K562 (cell line): ENCODE results near the gene ETV7. TPM values are rescaled to one million over a fixed set of nuclear protein-coding genes. Genes with fewer than 3 reads are reported as not detected.
A peak's percentile ranks its signal among the peaks of the same experiment; 100 is the strongest.

Experiments
- GTF2E2 ChIP-seq: fragments of 200-800 bp; sonication (Bioruptor generic); IDR thresholded peaks from 2 replicates; pipeline ENCODE4 v1.6.1; 2016; ENCODE audit warnings: missing genetic modification characterization, missing compliant biosample characterization
- PHB ChIP-seq: fragments of 250-450 bp; sonication (Bioruptor Pico); IDR thresholded peaks from 2 replicates; pipeline ENCODE4 v1.5.0; 2021
- POLR2G ChIP-seq: fragments of 200-400 bp; formaldehyde crosslinking; IDR thresholded peaks from 2 replicates; pipeline ENCODE4 v1.6.1; 2017; ENCODE audit warnings: low read depth, mild to moderate bottlenecking, antibody characterized with exemption, low read length, moderate library complexity
- ZNF717 ChIP-seq: fragments of 250-450 bp; sonication (Bioruptor Pico); IDR thresholded peaks from 2 replicates; pipeline ENCODE4 v1.5.0; 2021
- polyA plus RNA-seq, 8 experiments: library from polyadenylated mRNA; depleted of rRNA in 4 of 8; stranded (reverse) in 5 of 8; unstranded in 3 of 8; fragments of >200 nt; fragmentation: Nextera tagmentation in 2 of 8; fragmentation: Illumina TruSeq in 1 of 8; extraction: Ambion mirVana in 2 of 8; extraction: Trizol in 1 of 8; gene quantifications; 2 replicates each; pipeline versions ENCODE4 v1.2.1 to v1.2.3, GENCODE V29; 2011 to 2014; ENCODE audit warnings: inconsistent platforms in 1 of 8, missing spikeins in 1 of 8
- total RNA-seq, 7 experiments: library from RNA; depleted of rRNA in 6 of 7; stranded (reverse); fragments of >200 nt in 6 of 7; fragmentation: Illumina TruSeq in 2 of 7; extraction: Trizol in 2 of 7; gene quantifications; 2 replicates each; pipeline versions ENCODE4 v1.2.1 to v1.2.3, GENCODE V29; 2011 to 2021; ENCODE audit warnings: low replicate concordance in 1 of 7
- TF ChIP-seq, protein P1 (sequence below), 2 experiments: fragments of 450-650 bp in 1 of 2; sonication (generic) in 1 of 2; formaldehyde crosslinking in 1 of 2; IDR thresholded peaks; 2 replicates each; pipeline versions ENCODE4 v1.7.1 to v1.9.0; 2016 to 2022; ENCODE audit warnings: inconsistent platforms in 1 of 2, mild to moderate bottlenecking in 1 of 2, missing genetic modification reagents in 1 of 2
- TF ChIP-seq, protein P2 (sequence below): fragments of 250-450 bp; sonication (Bioruptor Pico); IDR thresholded peaks from 2 replicates; pipeline ENCODE4 v1.9.0; 2021; ENCODE audit warnings: mild to moderate bottlenecking
- TF ChIP-seq, protein P3 (sequence below): fragments of 450-650 bp; IDR thresholded peaks from 2 replicates; pipeline ENCODE4 v1.7.1; 2018; ENCODE audit warnings: mild to moderate bottlenecking, low read depth; ENCODE audit not compliant: partially characterized antibody
- TF ChIP-seq, protein P4 (sequence below): fragments of 250-450 bp; sonication (Bioruptor Pico); IDR thresholded peaks from 2 replicates; pipeline ENCODE4 v1.4.0; 2020; ENCODE audit warnings: mild to moderate bottlenecking, moderate library complexity
- TF ChIP-seq, protein P5 (sequence below): fragments of 250-450 bp; sonication (Bioruptor Pico); IDR thresholded peaks from 2 replicates; pipeline ENCODE4 v1.8.0; 2021; ENCODE audit warnings: borderline replicate concordance, mild to moderate bottlenecking, moderate library complexity; ENCODE audit not compliant: poor library complexity, severe bottlenecking
- TF ChIP-seq, protein P6 (sequence below): fragments of 450-650 bp; IDR thresholded peaks from 2 replicates; pipeline ENCODE4 v1.6.1; 2016; ENCODE audit warnings: low read depth, mild to moderate bottlenecking, moderate library complexity

ETV7 gene
- total and polyA plus RNA-seq, 9 of the 15 experiments (the other 6 are each of a cell fraction or from before 2014, with no cell fraction given) = 0.07 to 0.22 (median 0.14) TPM; not detected in 3

DNA sequence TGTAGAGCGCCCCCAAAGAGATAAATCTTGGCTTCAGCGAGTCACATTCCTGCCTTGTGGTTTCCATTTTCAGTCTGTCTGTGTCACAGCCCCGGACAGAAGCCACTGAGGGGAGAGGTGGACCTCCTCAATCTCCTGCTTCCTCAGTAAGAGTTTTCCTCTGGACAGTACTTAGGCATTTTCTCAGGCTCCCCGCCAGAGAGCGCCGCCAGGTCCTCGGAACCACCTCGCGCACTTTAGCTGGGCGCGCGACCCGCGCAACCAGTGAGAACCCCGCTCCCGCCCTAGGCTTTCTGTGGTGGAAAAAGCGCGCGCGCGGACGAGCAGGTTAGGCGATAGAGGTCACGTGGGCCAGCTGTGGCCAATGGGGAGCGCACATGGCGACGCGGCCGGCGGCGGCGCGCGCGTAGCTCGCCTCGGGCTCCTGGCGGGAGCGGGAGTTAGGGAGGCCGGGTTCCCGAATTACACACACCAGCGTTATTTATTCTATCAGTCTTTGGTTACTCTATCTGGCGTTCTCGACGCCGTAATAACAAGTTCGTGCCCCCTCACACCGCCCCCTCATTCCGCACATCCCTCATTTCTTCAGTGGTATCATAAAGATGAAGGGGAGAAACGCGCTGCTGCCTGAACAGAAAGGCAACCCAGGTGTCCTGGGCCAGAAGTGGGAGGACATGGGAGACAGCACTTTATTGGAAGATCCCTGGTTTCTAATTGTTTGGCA is 35.8 kb upstream of the ETV7 start (continued):
- TF ChIP-seq, protein P1, sequence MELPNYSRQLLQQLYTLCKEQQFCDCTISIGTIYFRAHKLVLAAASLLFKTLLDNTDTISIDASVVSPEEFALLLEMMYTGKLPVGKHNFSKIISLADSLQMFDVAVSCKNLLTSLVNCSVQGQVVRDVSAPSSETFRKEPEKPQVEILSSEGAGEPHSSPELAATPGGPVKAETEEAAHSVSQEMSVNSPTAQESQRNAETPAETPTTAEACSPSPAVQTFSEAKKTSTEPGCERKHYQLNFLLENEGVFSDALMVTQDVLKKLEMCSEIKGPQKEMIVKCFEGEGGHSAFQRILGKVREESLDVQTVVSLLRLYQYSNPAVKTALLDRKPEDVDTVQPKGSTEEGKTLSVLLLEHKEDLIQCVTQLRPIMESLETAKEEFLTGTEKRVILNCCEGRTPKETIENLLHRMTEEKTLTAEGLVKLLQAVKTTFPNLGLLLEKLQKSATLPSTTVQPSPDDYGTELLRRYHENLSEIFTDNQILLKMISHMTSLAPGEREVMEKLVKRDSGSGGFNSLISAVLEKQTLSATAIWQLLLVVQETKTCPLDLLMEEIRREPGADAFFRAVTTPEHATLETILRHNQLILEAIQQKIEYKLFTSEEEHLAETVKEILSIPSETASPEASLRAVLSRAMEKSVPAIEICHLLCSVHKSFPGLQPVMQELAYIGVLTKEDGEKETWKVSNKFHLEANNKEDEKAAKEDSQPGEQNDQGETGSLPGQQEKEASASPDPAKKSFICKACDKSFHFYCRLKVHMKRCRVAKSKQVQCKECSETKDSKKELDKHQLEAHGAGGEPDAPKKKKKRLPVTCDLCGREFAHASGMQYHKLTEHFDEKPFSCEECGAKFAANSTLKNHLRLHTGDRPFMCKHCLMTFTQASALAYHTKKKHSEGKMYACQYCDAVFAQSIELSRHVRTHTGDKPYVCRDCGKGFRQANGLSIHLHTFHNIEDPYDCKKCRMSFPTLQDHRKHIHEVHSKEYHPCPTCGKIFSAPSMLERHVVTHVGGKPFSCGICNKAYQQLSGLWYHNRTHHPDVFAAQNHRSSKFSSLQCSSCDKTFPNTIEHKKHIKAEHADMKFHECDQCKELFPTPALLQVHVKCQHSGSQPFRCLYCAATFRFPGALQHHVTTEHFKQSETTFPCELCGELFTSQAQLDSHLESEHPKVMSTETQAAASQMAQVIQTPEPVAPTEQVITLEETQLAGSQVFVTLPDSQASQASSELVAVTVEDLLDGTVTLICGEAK (IDR thresholded peaks at IDR 0.05) = 0 out of 2 replicates have a peak, but pooled peaks have one; percentile 32
- TF ChIP-seq, protein P1 (CRISPR knock-in tag; IDR thresholded peaks at IDR 0.05) = no peak
- TF ChIP-seq, protein P2, sequence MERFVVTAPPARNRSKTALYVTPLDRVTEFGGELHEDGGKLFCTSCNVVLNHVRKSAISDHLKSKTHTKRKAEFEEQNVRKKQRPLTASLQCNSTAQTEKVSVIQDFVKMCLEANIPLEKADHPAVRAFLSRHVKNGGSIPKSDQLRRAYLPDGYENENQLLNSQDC = 0 out of 2 replicates have a peak, but pooled peaks have one; percentile 33
- TF ChIP-seq, protein P3, sequence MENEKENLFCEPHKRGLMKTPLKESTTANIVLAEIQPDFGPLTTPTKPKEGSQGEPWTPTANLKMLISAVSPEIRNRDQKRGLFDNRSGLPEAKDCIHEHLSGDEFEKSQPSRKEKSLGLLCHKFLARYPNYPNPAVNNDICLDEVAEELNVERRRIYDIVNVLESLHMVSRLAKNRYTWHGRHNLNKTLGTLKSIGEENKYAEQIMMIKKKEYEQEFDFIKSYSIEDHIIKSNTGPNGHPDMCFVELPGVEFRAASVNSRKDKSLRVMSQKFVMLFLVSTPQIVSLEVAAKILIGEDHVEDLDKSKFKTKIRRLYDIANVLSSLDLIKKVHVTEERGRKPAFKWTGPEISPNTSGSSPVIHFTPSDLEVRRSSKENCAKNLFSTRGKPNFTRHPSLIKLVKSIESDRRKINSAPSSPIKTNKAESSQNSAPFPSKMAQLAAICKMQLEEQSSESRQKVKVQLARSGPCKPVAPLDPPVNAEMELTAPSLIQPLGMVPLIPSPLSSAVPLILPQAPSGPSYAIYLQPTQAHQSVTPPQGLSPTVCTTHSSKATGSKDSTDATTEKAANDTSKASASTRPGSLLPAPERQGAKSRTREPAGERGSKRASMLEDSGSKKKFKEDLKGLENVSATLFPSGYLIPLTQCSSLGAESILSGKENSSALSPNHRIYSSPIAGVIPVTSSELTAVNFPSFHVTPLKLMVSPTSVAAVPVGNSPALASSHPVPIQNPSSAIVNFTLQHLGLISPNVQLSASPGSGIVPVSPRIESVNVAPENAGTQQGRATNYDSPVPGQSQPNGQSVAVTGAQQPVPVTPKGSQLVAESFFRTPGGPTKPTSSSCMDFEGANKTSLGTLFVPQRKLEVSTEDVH = peak; percentile 90
- TF ChIP-seq, protein P4, sequence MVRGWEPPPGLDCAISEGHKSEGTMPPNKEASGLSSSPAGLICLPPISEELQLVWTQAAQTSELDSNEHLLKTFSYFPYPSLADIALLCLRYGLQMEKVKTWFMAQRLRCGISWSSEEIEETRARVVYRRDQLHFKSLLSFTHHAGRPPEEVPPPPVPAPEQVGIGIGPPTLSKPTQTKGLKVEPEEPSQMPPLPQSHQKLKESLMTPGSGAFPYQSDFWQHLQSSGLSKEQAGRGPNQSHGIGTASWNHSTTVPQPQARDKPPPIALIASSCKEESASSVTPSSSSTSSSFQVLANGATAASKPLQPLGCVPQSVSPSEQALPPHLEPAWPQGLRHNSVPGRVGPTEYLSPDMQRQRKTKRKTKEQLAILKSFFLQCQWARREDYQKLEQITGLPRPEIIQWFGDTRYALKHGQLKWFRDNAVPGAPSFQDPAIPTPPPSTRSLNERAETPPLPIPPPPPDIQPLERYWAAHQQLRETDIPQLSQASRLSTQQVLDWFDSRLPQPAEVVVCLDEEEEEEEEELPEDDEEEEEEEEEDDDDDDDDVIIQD (CRISPR knock-in tag) = no peak
- TF ChIP-seq, protein P5, sequence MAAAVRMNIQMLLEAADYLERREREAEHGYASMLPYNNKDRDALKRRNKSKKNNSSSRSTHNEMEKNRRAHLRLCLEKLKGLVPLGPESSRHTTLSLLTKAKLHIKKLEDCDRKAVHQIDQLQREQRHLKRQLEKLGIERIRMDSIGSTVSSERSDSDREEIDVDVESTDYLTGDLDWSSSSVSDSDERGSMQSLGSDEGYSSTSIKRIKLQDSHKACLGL (CRISPR knock-in tag) = no peak
- TF ChIP-seq GTF2E2 (tag) (peak; percentile 63), ZNF717 (no peak), POLR2G (peak; percentile 91), PHB (CRISPR knock-in tag) (no peak)
- TF ChIP-seq, protein P6, sequence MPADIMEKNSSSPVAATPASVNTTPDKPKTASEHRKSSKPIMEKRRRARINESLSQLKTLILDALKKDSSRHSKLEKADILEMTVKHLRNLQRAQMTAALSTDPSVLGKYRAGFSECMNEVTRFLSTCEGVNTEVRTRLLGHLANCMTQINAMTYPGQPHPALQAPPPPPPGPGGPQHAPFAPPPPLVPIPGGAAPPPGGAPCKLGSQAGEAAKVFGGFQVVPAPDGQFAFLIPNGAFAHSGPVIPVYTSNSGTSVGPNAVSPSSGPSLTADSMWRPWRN = no peak
